Natural killer cell (primary cell): ENCODE data around the gene CACNA2D4. TPM values are rescaled to one million over a fixed set of nuclear protein-coding genes. Genes with fewer than 3 reads are reported as not detected.

Experiments used
- ATAC-seq, 3 donors: fragments of 150-1000 bp in 2 of 3; fragments of 200-7000 bp in 1 of 3; cut with Tn5 transposase; 1 replicate in 1 of 3; 2 replicates in 2 of 3; pipeline ENCODE4 v1.10.0; 2021; ENCODE audit warnings: mild to moderate bottlenecking in 2 of 3, moderate library complexity in 2 of 3
- DNase-seq, 2 donors: peaks; one replicate each; pipeline versions ENCODE4 v3.0.0 to v3.0.0-alpha.2; 2013 to 2021; ENCODE audit warnings: mixed read lengths in 1 of 2
- H3K27ac ChIP-seq: one replicate; pipeline ENCODE4 v1.5.1; 2013; ENCODE audit warnings: mild to moderate bottlenecking, low read length
- H3K27me3 ChIP-seq: one replicate; pipeline ENCODE4 v1.6.1; 2013; ENCODE audit warnings: low read length; ENCODE audit not compliant: control insufficient read depth, insufficient read depth
- H3K36me3 ChIP-seq: one replicate; pipeline ENCODE4 v1.6.1; 2013; ENCODE audit warnings: low read length; ENCODE audit not compliant: control insufficient read depth, insufficient read depth
- H3K4me1 ChIP-seq: one replicate; pipeline ENCODE4 v1.6.1; 2013; ENCODE audit warnings: low read length; ENCODE audit not compliant: control insufficient read depth, insufficient read depth
- H3K4me3 ChIP-seq: one replicate; pipeline ENCODE4 v1.5.1; 2013; ENCODE audit warnings: low read length
- H3K9me3 ChIP-seq: one replicate; pipeline ENCODE4 v1.6.1; 2013; ENCODE audit warnings: low read length; ENCODE audit not compliant: control insufficient read depth, insufficient read depth
- H3K27ac Mint-ChIP-seq, 2 donors: one replicate each; pipeline ENCODE4 v1.8.0; 2022; ENCODE audit warnings: mild to moderate bottlenecking in 2 of 2, mixed read lengths in 2 of 2, moderate library complexity in 1 of 2
- H3K27me3 Mint-ChIP-seq, 2 donors: one replicate each; pipeline ENCODE4 v1.8.0; 2022; ENCODE audit warnings: low read depth in 2 of 2, mixed read lengths in 2 of 2
- H3K36me3 Mint-ChIP-seq: one replicate; pipeline ENCODE4 v1.8.0; 2022; ENCODE audit warnings: mixed read lengths
- H3K4me1 Mint-ChIP-seq, 2 donors: one replicate each; pipeline ENCODE4 v1.8.0; 2022; ENCODE audit warnings: mixed read lengths in 2 of 2
- H3K4me3 Mint-ChIP-seq: one replicate; pipeline ENCODE4 v1.8.0; 2022; ENCODE audit warnings: mild to moderate bottlenecking, moderate library complexity, mixed read lengths
- H3K9me3 Mint-ChIP-seq, 2 donors: one replicate each; pipeline ENCODE4 v1.8.0; 2022; ENCODE audit warnings: mixed read lengths in 2 of 2
- CTCF ChIP-seq: fragments of 200-600 bp; IDR thresholded peaks from one replicate; pipeline ENCODE4 v1.8.0; 2022; ENCODE audit warnings: antibody characterized with exemption
- WGBS: methylation state at CpG from one replicate; pipeline ENCODE4 v1.1.7; 2013; ENCODE audit warnings: missing lambda C conversion rate; ENCODE audit not compliant: insufficient coverage; 5-methylcytosine and 5-hydroxymethylcytosine counted together
- intact Hi-C: fragments of 100-400 bp; cut with micrococcal nuclease; formaldehyde crosslinking; loops from one replicate; pipeline ENCODE4 v1.14.2; 2022
- total RNA-seq, 4 donors: library from RNA; stranded (reverse); fragments of 120-200 nt in 1 of 4; gene quantifications; one replicate each; pipeline versions ENCODE4 v1.2.3 to v1.2.4, GENCODE V29; 2013 to 2022

CACNA2D4 gene
- total RNA-seq, 3 donors from 2014 or later (not counting 1 experiment from before 2014, with no cell fraction given), result 26.5 to 49.6 (median 34.9) TPM

GRCh38 chr12:1840981-1841425 lies 77.4 kb downstream of the CACNA2D4 start:
- Histone ChIP-seq H3K4me1 (peaks cover 3% of the 10 kb centered on the region), H3K36me3 (no peaks in the 10 kb centered on the region), H3K27me3 (no peaks in the 10 kb centered on the region), H3K9me3 (no peaks in the 10 kb centered on the region), H3K27ac (no peak overlapping the region), H3K4me3 (no peak overlapping the region)
- Mint-ChIP-seq H3K4me3 (no peak overlapping the region), H3K4me1 (no peaks in the 10 kb centered on the region), H3K27me3 (peaks cover 0 to 4% of the 10 kb centered on the region in 2 donors), H3K9me3 (no peaks in the 10 kb centered on the region), H3K36me3 (no peaks in the 10 kb centered on the region), H3K27ac (no peak overlapping the region)
- no peak for DNase-seq
- intact Hi-C loops, result no loop called here
- 95% methylated on average over 16 of the region's 16 CpGs for WGBS
- no peak for ATAC-seq
- TF ChIP-seq CTCF, result no peak

GRCh38 chr12:1839956-1840951 lies 78.2 kb downstream of the CACNA2D4 start:
- Histone ChIP-seq H3K4me1 (peaks cover 3% of the 10 kb centered on the region), H3K9me3 (no peaks in the 10 kb centered on the region), H3K36me3 (no peaks in the 10 kb centered on the region), H3K27ac (no peak overlapping the region), H3K4me3 (no peak overlapping the region), H3K27me3 (no peaks in the 10 kb centered on the region)
- Mint-ChIP-seq H3K27me3 (peaks cover 0 to 3% of the 10 kb centered on the region in 2 donors), H3K4me3 (no peak overlapping the region), H3K4me1 (no peaks in the 10 kb centered on the region), H3K9me3 (no peaks in the 10 kb centered on the region), H3K36me3 (no peaks in the 10 kb centered on the region), H3K27ac (no peak overlapping the region)
- intact Hi-C loops, result no loop called here
- DNase-seq (no peak), ATAC-seq (no peak)
- no peak for TF ChIP-seq CTCF
- 82% methylated on average over 19 of the region's 24 CpGs for WGBS

- no peak overlapping the region for H3K4me3 Mint-ChIP-seq
- ATAC-seq (no peak), DNase-seq (no peak)
- Histone ChIP-seq H3K27ac (no peak overlapping the region), H3K4me1 (peaks cover 3% of the 10 kb centered on the region), H3K4me3 (no peak overlapping the region), H3K9me3 (no peaks in the 10 kb centered on the region), H3K36me3 (no peaks in the 10 kb centered on the region), H3K27me3 (no peaks in the 10 kb centered on the region)
- no peaks in the 10 kb centered on the region for H3K4me1 Mint-ChIP-seq
- H3K27ac Mint-ChIP-seq, result no peak overlapping the region
- 93% methylated on average over 10 of the region's 10 CpGs for WGBS
- no peaks in the 10 kb centered on the region for H3K36me3 Mint-ChIP-seq
- no peaks in the 10 kb centered on the region for H3K9me3 Mint-ChIP-seq
- H3K27me3 Mint-ChIP-seq, result peaks cover 0 to 3% of the 10 kb centered on the region in 2 donors
- TF ChIP-seq CTCF, result no peak
- intact Hi-C loops, result no loop called here
Measured at GRCh38 chr12:1839464-1839863, 79.0 kb downstream of the CACNA2D4 start.
